Kidney (tissue), 14 donors: ENCODE data around the gene DNAH2. TPM values are rescaled to one million over a fixed set of nuclear protein-coding genes. Genes with fewer than 3 reads are reported as not detected.

Source experiments
- DNase-seq, 5 donors: peaks; one replicate each; pipeline ENCODE4 v3.0.0-alpha.2; 2013 to 2020
- FAIRE-seq: peaks from 2 replicates; lab custom pipeline; 2012; peaks lifted over from hg19 to GRCh38; lab: Jason Lieb, UNC
- H3K27ac ChIP-seq, 2 donors: one replicate each; pipeline ENCODE4 v1.7.0; 2013; ENCODE audit warnings: low read depth in 2 of 2, low read length in 2 of 2, inconsistent platforms in 1 of 2
- H3K27me3 ChIP-seq: one replicate; pipeline ENCODE4 v1.7.1; 2013; ENCODE audit warnings: low read length, inconsistent platforms; ENCODE audit not compliant: control insufficient read depth, insufficient read depth
- H3K36me3 ChIP-seq, 3 donors: one replicate each; pipeline versions ENCODE4 v1.7.0 to v1.7.1; 2013; ENCODE audit warnings: low read length in 3 of 3, control low read depth in 1 of 3, inconsistent platforms in 1 of 3; ENCODE audit not compliant: insufficient read depth in 3 of 3, control insufficient read depth in 2 of 3
- H3K4me1 ChIP-seq, 3 donors: one replicate each; pipeline versions ENCODE4 v1.7.0 to v1.7.1; 2013; ENCODE audit warnings: low read length in 3 of 3, inconsistent platforms in 1 of 3, low read depth in 1 of 3; ENCODE audit not compliant: control insufficient read depth in 2 of 3, insufficient read depth in 2 of 3
- H3K4me3 ChIP-seq, 3 donors: one replicate each; pipeline versions ENCODE4 v1.7.0 to v1.8.1; 2013; ENCODE audit warnings: low read length in 3 of 3, control low read depth in 1 of 3, inconsistent platforms in 1 of 3
- H3K9ac ChIP-seq, 3 donors: one replicate each; pipeline versions ENCODE4 v1.7.0 to v1.7.1; 2013; ENCODE audit warnings: low read length in 3 of 3, control low read depth in 1 of 3, inconsistent platforms in 1 of 3
- H3K9me3 ChIP-seq, 3 donors: one replicate each; pipeline versions ENCODE4 v1.7.0 to v1.7.1; 2013; ENCODE audit warnings: low read length in 3 of 3, control low read depth in 1 of 3, inconsistent platforms in 1 of 3; ENCODE audit not compliant: control insufficient read depth in 2 of 3, insufficient read depth in 1 of 3
- CTCF ChIP-seq: IDR thresholded peaks from 3 replicates; pipeline ENCODE4 v1.5.1; 2012; ENCODE audit warnings: mild to moderate bottlenecking, moderate library complexity, borderline replicate concordance; ENCODE audit not compliant: insufficient read depth; ENCODE audit errors: extremely low read depth
- intact Hi-C: fragments of 100-400 bp; cut with DNase I; formaldehyde crosslinking; loops from one replicate; pipeline ENCODE4 v1.11.1; 2022
- polyA plus RNA-seq: library from polyadenylated mRNA; stranded (reverse); fragments of 350-450 nt; fragmentation: Illumina TruSeq; extraction: RNeasy Lipid Tissue Mini Kit (QIAGEN cat#74804); gene quantifications from one replicate; pipeline ENCODE4 v1.2.3, GENCODE V29; 2014; ENCODE audit warnings: low read depth, low replicate concordance; ENCODE audit not compliant: insufficient read depth
- total RNA-seq: library from RNA; stranded (reverse); fragmentation: NEBNext Ultra II Directional; extraction: Animal tissue kit (Norgen Biotek cat#: 25700); gene quantifications from one replicate; pipeline ENCODE4 v1.2.1, GENCODE V29; 2021
- donor health status: control.
- donor health status: control.
- donor health status: control.
- donor health status: control.
- donor health status: control.
- donor health status: DM: yes; HTN: yes; CAD: no.
- donor health status: Normal renal cell carcinoma (clear cell type).

DNAH2 gene
- total and polyA plus RNA-seq, 2 donors from 2014 or later, result 0.17 to 0.66 TPM

GRCh38 chr17:7854078-7854777 is 136.7 kb downstream of the DNAH2 start:
- H3K4me3 ChIP-seq, result no peak overlapping the region
- H3K36me3 ChIP-seq, result peaks cover 8 to 36% (median 17%) of the 10 kb centered on the region in 3 donors
- H3K27ac ChIP-seq, result no peak overlapping the region
- DNase-seq, result peak in 2 of 5 donors; percentile 71 to 78
- H3K27me3 ChIP-seq, result no peaks in the 10 kb centered on the region
- intact Hi-C loops, result no loop called here
- no peak for TF ChIP-seq CTCF
- FAIRE-seq, result no peak
- no peak overlapping the region for H3K9ac ChIP-seq
- peaks cover 0 to 33% (median 4%) of the 10 kb centered on the region in 3 donors for H3K4me1 ChIP-seq
- H3K9me3 ChIP-seq, result no peaks in the 10 kb centered on the region

- Histone ChIP-seq H3K36me3 (peaks cover 8 to 28% (median 13%) of the 10 kb centered on the region in 3 donors), H3K9ac (peak within 1 kb of the TSS in 2 of 3 donors; percentile 36 to 55), H3K9me3 (no peaks in the 10 kb centered on the region), H3K27ac (peak within 1 kb of the TSS; percentile 36 to 93), H3K27me3 (no peaks in the 10 kb centered on the region), H3K4me3 (peak within 1 kb of the TSS; percentile 36 to 73 (median 40)), H3K4me1 (peaks cover 0 to 33% (median 4%) of the 10 kb centered on the region in 3 donors)
- FAIRE-seq (no peak), DNase-seq (peak; percentile 49 to 84 (median 78))
- no peak for TF ChIP-seq CTCF
- intact Hi-C loops, result no loop called here
Measured at GRCh38 chr17:7854851-7855659, 137.5 kb downstream of the DNAH2 start, which contains the start of gene TMEM88. TSS of gene TMEM88 (plus strand) at chr17:7855066. CDS start at chr17:7855075, 9 bp downstream.

GRCh38 chr17:7855660-7856010 is 138.1 kb downstream of the DNAH2 start:
- Histone ChIP-seq H3K27me3 (no peaks in the 10 kb centered on the region), H3K9me3 (no peaks in the 10 kb centered on the region), H3K9ac (peak overlapping the region in 1 of 3 donors; percentile 36), H3K36me3 (peaks cover 8 to 22% (median 13%) of the 10 kb centered on the region in 3 donors), H3K4me3 (peak overlapping the region in 2 of 3 donors; percentile 40 to 73), H3K4me1 (peaks cover 0 to 33% (median 4%) of the 10 kb centered on the region in 3 donors), H3K27ac (peak overlapping the region; percentile 36 to 93)
- DNase-seq (peak in 3 of 5 donors; percentile 36 to 83 (median 40)), FAIRE-seq (no peak)
- no peak for TF ChIP-seq CTCF
- intact Hi-C loops, result no loop called here
